Measurements from ENCODE around the gene CASKIN2.

Gene CASKIN2

GRCh38 chr17:75515496-75516254 lies at the start of gene CASKIN2:
TSS of gene CASKIN2 (minus strand) at chr17:75515537. CDS start at chr17:75513804, 1,733 bp downstream.
- peak; percentile 90 to 95 for DNase-seq

GRCh38 chr17:75565066-75565465 lies 49.7 kb upstream of the CASKIN2 start:
- DNase-seq: no peak

- no peak for DNase-seq
Measured at GRCh38 chr17:75564195-75564594, 48.9 kb upstream of the CASKIN2 start.

GRCh38 chr17:75563063-75563758 lies 47.9 kb upstream of the CASKIN2 start:
- no peak for DNase-seq

GRCh38 chr17:75561927-75562603 lies 46.7 kb upstream of the CASKIN2 start:
- no peak for DNase-seq

- DNase-seq: no peak
Measured at GRCh38 chr17:75559958-75560533, 44.7 kb upstream of the CASKIN2 start.

GRCh38 chr17:75558666-75559530 lies 43.6 kb upstream of the CASKIN2 start:
- DNase-seq: no peak

GRCh38 chr17:75557852-75558665 lies 42.7 kb upstream of the CASKIN2 start:
- no peak for DNase-seq

GRCh38 chr17:75557075-75557851 lies 41.9 kb upstream of the CASKIN2 start:
- DNase-seq: no peak

- no peak for DNase-seq
Measured at GRCh38 chr17:75555679-75556153, 40.4 kb upstream of the CASKIN2 start.

GRCh38 chr17:75553295-75554110 lies 38.2 kb upstream of the CASKIN2 start:
- DNase-seq: no peak

- no peak for DNase-seq
Measured at GRCh38 chr17:75552425-75553294, 37.3 kb upstream of the CASKIN2 start.

- DNase-seq: no peak
Measured at GRCh38 chr17:75551266-75551665, 35.9 kb upstream of the CASKIN2 start.

GRCh38 chr17:75550139-75550465 lies 34.8 kb upstream of the CASKIN2 start:
- DNase-seq: no peak

GRCh38 chr17:75549246-75550138 lies 34.2 kb upstream of the CASKIN2 start:
- no peak for DNase-seq

- DNase-seq: no peak
Measured at GRCh38 chr17:75548813-75549212, 33.5 kb upstream of the CASKIN2 start.

GRCh38 chr17:75547091-75547490 lies 31.8 kb upstream of the CASKIN2 start:
- no peak for DNase-seq

- DNase-seq: no peak
Measured at GRCh38 chr17:75546181-75546580, 30.8 kb upstream of the CASKIN2 start.

Data from NCI-H1930 (cell line).